Hepatocyte (in vitro differentiated cells): Measurements from ENCODE around the gene TEKT2. TPM values are rescaled to one million over a fixed set of nuclear protein-coding genes. Genes with fewer than 3 reads are reported as not detected.

ENCODE experiments used
- DNase-seq: peaks from one replicate; pipeline ENCODE4 v3.0.0-alpha.2; 2016; ENCODE audit warnings: low spot score
- H2AFZ ChIP-seq: fragments of 200-600 bp; sonication (generic); 2 replicates; pipeline ENCODE4 v1.6.0; 2016; ENCODE audit warnings: antibody characterized with exemption, mild to moderate bottlenecking
- H3K27ac ChIP-seq: fragments of 200-600 bp; sonication (generic); 2 replicates; pipeline ENCODE4 v1.5.1; 2016; ENCODE audit warnings: mild to moderate bottlenecking
- H3K27me3 ChIP-seq: fragments of 200-600 bp; sonication (generic); 2 replicates; pipeline ENCODE4 v1.6.1; 2016
- H3K36me3 ChIP-seq: fragments of 200-600 bp; sonication (generic); replicated peaks from 2 replicates; pipeline ENCODE4 v1.5.1; 2016; ENCODE audit warnings: low read depth; ENCODE audit not compliant: insufficient read depth
- H3K4me1 ChIP-seq: fragments of 200-600 bp; sonication (generic); 2 replicates; pipeline ENCODE4 v1.5.1; 2016; ENCODE audit warnings: mild to moderate bottlenecking, moderate library complexity; ENCODE audit not compliant: insufficient read depth
- H3K4me2 ChIP-seq: fragments of 200-600 bp; sonication (generic); 2 replicates; pipeline ENCODE4 v1.6.0; 2016
- H3K4me3 ChIP-seq: fragments of 200-600 bp; sonication (generic); 2 replicates; pipeline ENCODE4 v1.5.1; 2016; ENCODE audit warnings: mild to moderate bottlenecking
- H3K79me2 ChIP-seq: fragments of 200-600 bp; sonication (generic); 2 replicates; pipeline ENCODE4 v1.6.0; 2017; ENCODE audit warnings: mild to moderate bottlenecking
- H3K9me2 ChIP-seq: fragments of 200-600 bp; sonication (generic); replicated peaks from 2 replicates; pipeline ENCODE4 v1.6.0; 2017; ENCODE audit warnings: mild to moderate bottlenecking; ENCODE audit not compliant: insufficient read depth
- H3K9me3 ChIP-seq: fragments of 200-600 bp; sonication (generic); 2 replicates; pipeline ENCODE4 v1.5.1; 2016; ENCODE audit warnings: low read depth, mild to moderate bottlenecking
- H4K20me1 ChIP-seq: fragments of 200-600 bp; sonication (generic); 2 replicates; pipeline ENCODE4 v1.6.0; 2016; ENCODE audit warnings: mild to moderate bottlenecking; ENCODE audit not compliant: insufficient read depth, poor library complexity, severe bottlenecking
- CTCF ChIP-seq: fragments of 200-600 bp; sonication (generic); IDR thresholded peaks from 2 replicates; pipeline ENCODE4 v1.5.1; 2016; ENCODE audit warnings: antibody characterized with exemption, mild to moderate bottlenecking; ENCODE audit not compliant: poor library complexity
- EZH2 ChIP-seq: fragments of 200-600 bp; sonication (generic); IDR thresholded peaks from 2 replicates; pipeline ENCODE4 v1.6.1; 2016; ENCODE audit warnings: antibody characterized with exemption, mild to moderate bottlenecking, borderline replicate concordance
- EZH2phosphoT487 ChIP-seq: fragments of 200-600 bp; sonication (generic); IDR thresholded peaks from one replicate; pipeline ENCODE4 v1.6.1; 2018; ENCODE audit warnings: antibody characterized with exemption, mild to moderate bottlenecking, low read depth, moderate library complexity; ENCODE audit not compliant: unreplicated experiment, severe bottlenecking
- WGBS: methylation state at CpG from one replicate; pipeline ENCODE4 v1.1.6; 2016; ENCODE audit warnings: low lambda C conversion rate; ENCODE audit errors: missing lambda C conversion rate; 5-methylcytosine and 5-hydroxymethylcytosine counted together
- polyA plus RNA-seq: library from polyadenylated mRNA; unstranded; fragments of >200 nt; fragmentation: Nextera tagmentation; extraction: Ambion mirVana; gene quantifications from 2 replicates; pipeline ENCODE4 v1.2.1, GENCODE V29; 2016
- total RNA-seq: library from RNA; depleted of rRNA; stranded (reverse); fragments of >200 nt; gene quantifications from 2 replicates; pipeline ENCODE4 v1.2.3, GENCODE V29; 2014

Gene TEKT2
- total and polyA plus RNA-seq, 2 experiments from 2014 or later = 1.1 to 1.4 TPM

GRCh38 chr1:36128905-36129206 lies 45.0 kb downstream of the TEKT2 start:
- H3K36me3 ChIP-seq = no peaks in the 10 kb centered on the region
- peaks cover 16% of the 10 kb centered on the region for H3K27me3 ChIP-seq
- no peaks in the 10 kb centered on the region for H3K79me2 ChIP-seq
- no peak overlapping the region for H3K4me3 ChIP-seq
- no peak overlapping the region for H3K4me2 ChIP-seq
- no peak overlapping the region for H2AFZ ChIP-seq
- H3K9me2 ChIP-seq = no peaks in the 10 kb centered on the region
- no peak overlapping the region for H3K27ac ChIP-seq
- H3K9me3 ChIP-seq = no peaks in the 10 kb centered on the region
- 94% methylated on average over 3 of the region's 3 CpGs for WGBS
- no peaks in the 10 kb centered on the region for H4K20me1 ChIP-seq
- DNase-seq = no peak
- peaks cover 25% of the 10 kb centered on the region for H3K4me1 ChIP-seq
- TF ChIP-seq EZH2 (no peak), CTCF (no peak), EZH2phosphoT487 (no peak)

- H2AFZ ChIP-seq = no peak overlapping the region
- no peak overlapping the region for H3K4me2 ChIP-seq
- DNase-seq = no peak
- no peaks in the 10 kb centered on the region for H4K20me1 ChIP-seq
- peaks cover 19% of the 10 kb centered on the region for H3K4me1 ChIP-seq
- 86% methylated on average over 3 of the region's 3 CpGs for WGBS
- H3K27ac ChIP-seq = no peak overlapping the region
- no peaks in the 10 kb centered on the region for H3K36me3 ChIP-seq
- no peak overlapping the region for H3K4me3 ChIP-seq
- no peaks in the 10 kb centered on the region for H3K27me3 ChIP-seq
- H3K9me3 ChIP-seq = no peaks in the 10 kb centered on the region
- no peaks in the 10 kb centered on the region for H3K9me2 ChIP-seq
- TF ChIP-seq EZH2 (no peak), EZH2phosphoT487 (no peak), CTCF (no peak)
- H3K79me2 ChIP-seq = no peaks in the 10 kb centered on the region
These were observed 48.1 kb downstream of the TEKT2 start for GRCh38 chr1:36132029-36132428.

DNA sequence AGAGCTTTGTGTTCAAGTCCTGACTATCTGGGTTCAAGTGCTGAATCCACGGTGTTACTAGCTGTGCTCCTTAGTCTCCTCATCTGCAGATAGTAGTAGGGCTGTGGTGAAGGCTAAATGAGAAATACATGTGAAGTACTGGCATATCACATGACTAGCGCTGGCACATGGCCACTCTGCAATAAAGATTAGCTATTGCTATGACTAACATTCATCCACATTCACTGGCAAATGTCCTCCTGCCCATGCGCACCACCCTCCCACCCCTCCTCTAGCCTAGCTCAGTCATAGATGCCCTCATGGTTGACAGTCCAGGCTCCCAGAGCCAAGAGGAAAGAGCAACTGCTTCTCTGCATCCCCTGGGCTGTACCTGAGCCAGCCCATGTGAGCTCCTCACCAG lies 49.6 kb downstream of the TEKT2 start:
- TF ChIP-seq EZH2 = no peak
- 76% methylated on average over 3 of the region's 3 CpGs for WGBS
- H3K9me3 ChIP-seq = no peaks in the 10 kb centered on the region
- no peaks in the 10 kb centered on the region for H3K27me3 ChIP-seq
- no peaks in the 10 kb centered on the region for H3K36me3 ChIP-seq
- H3K4me2 ChIP-seq = no peak overlapping the region
- no peaks in the 10 kb centered on the region for H4K20me1 ChIP-seq
- peak overlapping the region; percentile 36 for H3K27ac ChIP-seq
- H3K79me2 ChIP-seq = no peaks in the 10 kb centered on the region
- peaks cover 5% of the 10 kb centered on the region for H3K4me1 ChIP-seq
- no peak overlapping the region for H3K4me3 ChIP-seq
- no peaks in the 10 kb centered on the region for H3K9me2 ChIP-seq
- no peak overlapping the region for H2AFZ ChIP-seq
- peak; percentile 86 for DNase-seq

DNA sequence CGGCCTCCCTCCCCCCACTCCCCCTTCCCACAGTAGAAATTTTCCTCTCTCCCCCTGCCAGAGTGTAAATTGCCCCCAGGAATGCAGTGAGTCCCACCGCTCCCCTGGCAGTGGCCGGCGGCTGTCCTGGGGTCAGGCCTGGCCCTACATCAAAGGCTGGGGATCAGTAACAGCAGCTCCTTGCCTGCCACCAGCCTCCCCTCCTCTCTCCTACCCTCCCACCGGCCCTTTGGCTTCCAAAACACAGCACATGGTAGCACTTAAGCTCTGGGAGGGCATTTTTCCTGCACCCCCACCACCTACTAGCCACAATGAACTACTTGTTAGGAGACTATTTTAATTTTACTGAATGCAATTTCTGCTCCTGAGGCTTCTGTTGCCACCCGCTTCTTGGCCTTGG lies 50.1 kb downstream of the TEKT2 start:
- Histone ChIP-seq H3K9me3 (no peaks in the 10 kb centered on the region), H3K4me1 (peaks cover 4% of the 10 kb centered on the region), H3K9me2 (no peaks in the 10 kb centered on the region), H3K36me3 (no peaks in the 10 kb centered on the region), H3K27me3 (no peaks in the 10 kb centered on the region), H3K79me2 (no peaks in the 10 kb centered on the region), H3K4me3 (no peak overlapping the region), H3K27ac (peak overlapping the region; percentile 36), H2AFZ (no peak overlapping the region), H4K20me1 (no peaks in the 10 kb centered on the region), H3K4me2 (no peak overlapping the region)
- peak; percentile 7 for DNase-seq
- TF ChIP-seq EZH2 (no peak), EZH2phosphoT487 (no peak), CTCF (no peak)
- WGBS = 55% methylated on average over 3 of the region's 6 CpGs
